SIG-M5 treated with dmso at 0.1 percent for 504 hours (cell line): ENCODE data around the gene ZBTB24.
"Not testable (repeated sequence)": the region's sequence is repeated elsewhere in the genome, so short reads cannot be mapped to it uniquely, and the experiment has no call there.

Source experiments
- DNase-seq: peaks from one replicate; lab custom pipeline; 2025; ENCODE audit not compliant: unreplicated experiment; lab: John Stamatoyannopoulos, UW

The ZBTB24 gene

GRCh38 chr6:109472132-109472995, 10.7 kb downstream of the ZBTB24 start:
- DNase-seq = peak; percentile 24

- DNase-seq = no peak
Measured at GRCh38 chr6:109471105-109471810, 11.8 kb downstream of the ZBTB24 start.

GRCh38 chr6:109469591-109470189, 13.3 kb downstream of the ZBTB24 start:
- no peak for DNase-seq

GRCh38 chr6:109467696-109468095, 15.3 kb downstream of the ZBTB24 start:
- no peak for DNase-seq

- DNase-seq = no peak
Measured at GRCh38 chr6:109466212-109466923, 16.7 kb downstream of the ZBTB24 start.

GRCh38 chr6:109465772-109466171, 17.2 kb downstream of the ZBTB24 start:
- DNase-seq = no peak

GRCh38 chr6:109461733-109462526, 21.1 kb downstream of the ZBTB24 start:
- no peak for DNase-seq

- DNase-seq = not testable (repeated sequence)
Measured at GRCh38 chr6:109461205-109461604, 21.8 kb downstream of the ZBTB24 start.

- DNase-seq = no peak
Measured at GRCh38 chr6:109460161-109460829, 22.7 kb downstream of the ZBTB24 start.

- DNase-seq = peak; percentile 69
Measured at GRCh38 chr6:109458774-109459531, 24.1 kb downstream of the ZBTB24 start.

GRCh38 chr6:109457562-109457996, 25.4 kb downstream of the ZBTB24 start:
- no peak for DNase-seq

GRCh38 chr6:109456710-109457561, 26.1 kb downstream of the ZBTB24 start:
- no peak for DNase-seq

GRCh38 chr6:109456111-109456583, 26.9 kb downstream of the ZBTB24 start:
- no peak for DNase-seq

GRCh38 chr6:109455437-109456110, 27.4 kb downstream of the ZBTB24 start, which contains the start of gene MICAL1:
TSS of gene MICAL1 (minus strand) at chr6:109455772. CDS start at chr6:109454196, 1,576 bp downstream.
- peak; percentile 81 for DNase-seq

GRCh38 chr6:109454496-109455436, 28.3 kb downstream of the ZBTB24 start:
- peak; percentile 94 for DNase-seq
